ENCODE results near the gene KLHL24.

DNA sequence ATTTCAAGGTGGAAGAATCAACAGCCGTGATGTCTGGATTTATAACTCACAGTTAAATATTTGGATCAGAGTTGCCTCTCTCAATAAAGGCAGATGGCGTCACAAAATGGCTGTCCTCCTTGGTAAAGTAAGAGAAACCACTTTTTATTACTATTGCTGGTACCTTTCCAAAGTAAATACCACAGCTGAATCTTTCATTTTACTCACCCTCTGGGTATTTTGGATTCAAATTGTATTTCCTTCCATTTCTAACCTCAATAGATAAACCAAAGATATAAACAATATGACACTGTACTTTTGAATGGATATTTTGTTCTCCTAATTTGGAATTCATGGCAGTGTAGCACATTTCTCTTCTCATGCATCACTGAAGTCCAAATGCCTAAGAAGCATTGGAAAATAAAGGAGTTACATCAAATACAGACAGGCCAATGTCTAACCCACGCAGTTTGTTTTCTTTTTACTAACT, 29.5 kb downstream of the KLHL24 start:
- TF ChIP-seq, protein P1, sequence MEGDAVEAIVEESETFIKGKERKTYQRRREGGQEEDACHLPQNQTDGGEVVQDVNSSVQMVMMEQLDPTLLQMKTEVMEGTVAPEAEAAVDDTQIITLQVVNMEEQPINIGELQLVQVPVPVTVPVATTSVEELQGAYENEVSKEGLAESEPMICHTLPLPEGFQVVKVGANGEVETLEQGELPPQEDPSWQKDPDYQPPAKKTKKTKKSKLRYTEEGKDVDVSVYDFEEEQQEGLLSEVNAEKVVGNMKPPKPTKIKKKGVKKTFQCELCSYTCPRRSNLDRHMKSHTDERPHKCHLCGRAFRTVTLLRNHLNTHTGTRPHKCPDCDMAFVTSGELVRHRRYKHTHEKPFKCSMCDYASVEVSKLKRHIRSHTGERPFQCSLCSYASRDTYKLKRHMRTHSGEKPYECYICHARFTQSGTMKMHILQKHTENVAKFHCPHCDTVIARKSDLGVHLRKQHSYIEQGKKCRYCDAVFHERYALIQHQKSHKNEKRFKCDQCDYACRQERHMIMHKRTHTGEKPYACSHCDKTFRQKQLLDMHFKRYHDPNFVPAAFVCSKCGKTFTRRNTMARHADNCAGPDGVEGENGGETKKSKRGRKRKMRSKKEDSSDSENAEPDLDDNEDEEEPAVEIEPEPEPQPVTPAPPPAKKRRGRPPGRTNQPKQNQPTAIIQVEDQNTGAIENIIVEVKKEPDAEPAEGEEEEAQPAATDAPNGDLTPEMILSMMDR (IDR thresholded peaks at IDR 0.05) = no peak
- TF ChIP-seq EZH2phosphoT487 (IDR thresholded peaks at IDR 0.05) (no peak), EZH2 (IDR thresholded peaks at IDR 0.05) (no peak)
